Breast epithelium (tissue), 3 donors: ENCODE data around the gene FAM216B.

Source experiments
- POLR2A ChIP-seq: fragments of 450-650 bp; IDR thresholded peaks from one replicate; pipeline ENCODE4 v1.6.1; 2016; ENCODE audit warnings: antibody characterized with exemption, mild to moderate bottlenecking, moderate library complexity
- POLR2AphosphoS5 ChIP-seq, 3 donors: sonication (generic); formaldehyde crosslinking; IDR thresholded peaks; one replicate each; pipeline ENCODE4 v1.6.1; 2017; ENCODE audit warnings: antibody characterized with exemption in 3 of 3
- TF ChIP-seq, protein P1 (sequence below), 3 donors: fragments of 450-650 bp; IDR thresholded peaks; one replicate each; pipeline ENCODE4 v1.5.1; 2016 to 2017; ENCODE audit warnings: antibody characterized with exemption in 3 of 3, mild to moderate bottlenecking in 3 of 3, moderate library complexity in 3 of 3

DNA sequence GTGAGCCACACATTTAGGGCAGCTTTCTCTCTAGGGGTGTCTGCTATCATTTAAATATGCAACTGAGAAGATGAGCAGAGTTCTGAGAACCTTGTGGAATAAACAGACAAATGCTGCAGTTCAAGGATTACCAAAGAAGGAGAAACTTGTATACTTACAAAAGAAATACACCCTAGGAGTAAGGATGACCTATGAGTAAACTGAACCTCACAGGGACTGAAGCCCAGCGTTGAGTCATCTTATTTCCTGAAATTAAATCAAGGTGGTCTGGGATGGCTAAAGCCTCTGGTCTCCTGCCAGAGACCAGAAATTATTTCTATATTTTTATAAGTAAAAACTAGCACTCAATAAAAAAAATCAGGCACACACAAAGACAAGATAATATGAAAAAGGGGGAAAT lies 40.1 kb downstream of the FAM216B start:
- TF ChIP-seq, protein P1, sequence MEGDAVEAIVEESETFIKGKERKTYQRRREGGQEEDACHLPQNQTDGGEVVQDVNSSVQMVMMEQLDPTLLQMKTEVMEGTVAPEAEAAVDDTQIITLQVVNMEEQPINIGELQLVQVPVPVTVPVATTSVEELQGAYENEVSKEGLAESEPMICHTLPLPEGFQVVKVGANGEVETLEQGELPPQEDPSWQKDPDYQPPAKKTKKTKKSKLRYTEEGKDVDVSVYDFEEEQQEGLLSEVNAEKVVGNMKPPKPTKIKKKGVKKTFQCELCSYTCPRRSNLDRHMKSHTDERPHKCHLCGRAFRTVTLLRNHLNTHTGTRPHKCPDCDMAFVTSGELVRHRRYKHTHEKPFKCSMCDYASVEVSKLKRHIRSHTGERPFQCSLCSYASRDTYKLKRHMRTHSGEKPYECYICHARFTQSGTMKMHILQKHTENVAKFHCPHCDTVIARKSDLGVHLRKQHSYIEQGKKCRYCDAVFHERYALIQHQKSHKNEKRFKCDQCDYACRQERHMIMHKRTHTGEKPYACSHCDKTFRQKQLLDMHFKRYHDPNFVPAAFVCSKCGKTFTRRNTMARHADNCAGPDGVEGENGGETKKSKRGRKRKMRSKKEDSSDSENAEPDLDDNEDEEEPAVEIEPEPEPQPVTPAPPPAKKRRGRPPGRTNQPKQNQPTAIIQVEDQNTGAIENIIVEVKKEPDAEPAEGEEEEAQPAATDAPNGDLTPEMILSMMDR (IDR thresholded peaks at IDR 0.05) = no peak
- TF ChIP-seq POLR2AphosphoS5 (IDR thresholded peaks at IDR 0.05) (no peak), POLR2A (no peak)
